Transverse colon (tissue), 4 donors: ENCODE measurements around the gene SEPTIN14. TPM values are rescaled to one million over a fixed set of nuclear protein-coding genes. Genes with fewer than 3 reads are reported as not detected.
"Not testable (repeated sequence)": the region's sequence is repeated elsewhere in the genome, so short reads cannot be mapped to it uniquely, and the experiment has no call there.

Experiments
- DNase-seq: peaks from one replicate; pipeline ENCODE4 v3.0.0-alpha.2; 2019
- H3K27ac ChIP-seq, 4 donors: fragments of 200-600 bp; sonication (generic); 2 replicates each; pipeline ENCODE4 v1.5.1; 2016 to 2018; ENCODE audit warnings: inconsistent platforms in 4 of 4
- H3K27me3 ChIP-seq: fragments of 200-600 bp; sonication (generic); 2 replicates; pipeline ENCODE4 v1.5.1; 2017; ENCODE audit warnings: inconsistent platforms
- H3K36me3 ChIP-seq, 4 donors: fragments of 200-600 bp; sonication (generic); 2 replicates each; pipeline ENCODE4 v1.5.1; 2017 to 2019; ENCODE audit warnings: inconsistent platforms in 4 of 4
- H3K4me1 ChIP-seq, 4 donors: fragments of 200-600 bp; sonication (generic); 2 replicates each; pipeline ENCODE4 v1.5.1; 2017 to 2020; ENCODE audit warnings: inconsistent platforms in 4 of 4
- H3K4me3 ChIP-seq, 4 donors: fragments of 200-600 bp; sonication (generic); 1 replicate in 1 of 4; 2 replicates in 3 of 4; pipeline versions ENCODE4 v1.5.1 to v1.6.1; 2017 to 2019; ENCODE audit warnings: inconsistent platforms in 4 of 4
- H3K9me3 ChIP-seq, 2 donors: fragments of 200-600 bp; sonication (generic); 2 replicates each; pipeline ENCODE4 v1.5.1; 2017 to 2019; ENCODE audit warnings: inconsistent platforms in 2 of 2
- EP300 ChIP-seq: sonication (generic); formaldehyde crosslinking; IDR thresholded peaks from one replicate; pipeline ENCODE4 v1.6.1; 2017; ENCODE audit warnings: antibody characterized with exemption, low read depth
- POLR2A ChIP-seq: fragments of 450-650 bp; IDR thresholded peaks from one replicate; pipeline ENCODE4 v1.6.1; 2016; ENCODE audit warnings: antibody characterized with exemption, mild to moderate bottlenecking, moderate library complexity
- POLR2AphosphoS5 ChIP-seq, 3 donors: sonication (generic); formaldehyde crosslinking; IDR thresholded peaks; one replicate each; pipeline ENCODE4 v1.6.1; 2016; ENCODE audit warnings: antibody characterized with exemption in 3 of 3
- WGBS, 2 donors: methylation state at CpG; one replicate each; pipeline ENCODE4 v1.1.5; 2018; ENCODE audit warnings: low coverage in 1 of 2; 5-methylcytosine and 5-hydroxymethylcytosine counted together
- in situ Hi-C, 4 donors: fragments of 200-750 bp; cut with MboI; loops; one replicate each; pipeline versions ENCODE4 v1.15.0 to v1.15.1; 2017; ENCODE audit warnings: low sequenced_read_pairs in 3 of 4, low pct_ligation_motif_present in 1 of 4, low pct_unique_long_range_greater_than_20kb in 1 of 4
- intact Hi-C: fragments of 100-400 bp; cut with DNase I; formaldehyde crosslinking; loops from one replicate; pipeline ENCODE4 v1.15.1; 2023; ENCODE audit warnings: low total_unique reads
- total RNA-seq, 4 donors: library from RNA; depleted of rRNA; stranded (reverse); fragments of >200 nt; gene quantifications; one replicate each; pipeline ENCODE4 v1.1.0, GENCODE V29; 2016
- TF ChIP-seq, protein P1 (sequence below), 5 experiments: fragments of 200-600 bp in 3 of 5; fragments of 450-650 bp in 2 of 5; sonication (generic) in 3 of 5; IDR thresholded peaks; 1 replicate in 2 of 5; 2 replicates in 3 of 5; pipeline ENCODE4 v1.5.1; 2016 to 2017; ENCODE audit warnings: antibody characterized with exemption in 5 of 5, inconsistent platforms in 3 of 5, mild to moderate bottlenecking in 2 of 5, moderate library complexity in 1 of 5

The SEPTIN14 gene
- total RNA-seq, 4 donors from 2014 or later, result not detected

DNA sequence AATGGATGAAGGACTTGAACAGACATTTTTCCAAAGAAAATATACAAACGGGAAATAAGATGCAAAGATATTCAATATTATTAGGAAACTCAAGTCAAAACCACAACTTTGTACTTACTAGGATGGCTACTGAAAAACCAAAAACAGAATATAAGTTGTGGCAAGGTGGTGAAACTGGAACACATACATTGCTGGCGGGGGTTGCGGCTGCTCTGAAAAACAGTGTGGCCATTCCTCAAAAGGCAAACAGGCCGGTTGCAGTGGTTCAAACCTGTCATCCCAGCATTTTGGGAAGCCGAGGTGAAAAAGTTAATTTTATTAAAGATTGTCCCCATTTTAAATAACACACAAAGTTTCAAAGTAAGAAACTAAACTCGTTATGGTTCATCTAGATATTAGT is 14.8 kb upstream of the SEPTIN14 start:
- H3K27me3 ChIP-seq, result no peaks in the 10 kb centered on the region
- no peaks in the 10 kb centered on the region for H3K9me3 ChIP-seq
- WGBS, 2 donors, result 74 to 90% methylated on average over 6 of the region's 6 CpGs
- intact Hi-C loops (no loop called here), in situ Hi-C loops (no loop called here)
- DNase-seq, result no peak
- no peak overlapping the region for H3K27ac ChIP-seq
- H3K4me3 ChIP-seq, result no peak overlapping the region
- no peaks in the 10 kb centered on the region for H3K36me3 ChIP-seq
- TF ChIP-seq POLR2A (no peak), POLR2AphosphoS5 (IDR thresholded peaks at IDR 0.05) (no peak)
- H3K4me1 ChIP-seq, result no peaks in the 10 kb centered on the region

DNA sequence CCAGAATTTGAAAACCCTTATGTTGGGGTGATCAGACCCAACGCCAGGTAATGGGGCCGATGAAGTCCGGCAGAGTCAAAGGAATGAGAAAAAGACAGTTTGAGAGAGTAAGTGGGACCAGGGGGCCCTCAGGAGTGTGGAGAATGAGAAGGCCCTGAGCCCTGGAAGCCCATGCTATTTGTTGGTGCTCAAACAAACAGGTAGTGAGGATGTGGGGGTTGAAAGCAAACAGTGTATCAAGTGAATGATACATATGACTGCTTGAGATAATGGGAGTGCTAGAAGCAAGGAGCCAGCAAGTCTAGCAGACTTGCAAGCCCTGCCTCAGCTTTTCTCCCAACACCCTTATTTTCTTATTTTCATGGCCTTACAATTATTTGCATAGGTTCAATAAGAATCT is 11.2 kb upstream of the SEPTIN14 start:
- Histone ChIP-seq H3K27me3 (no peaks in the 10 kb centered on the region), H3K9me3 (no peaks in the 10 kb centered on the region), H3K4me1 (no peaks in the 10 kb centered on the region), H3K36me3 (no peaks in the 10 kb centered on the region), H3K27ac (no peak overlapping the region), H3K4me3 (no peak overlapping the region)
- in situ Hi-C loops, result no loop called here
- intact Hi-C loops, result no loop called here
- 85 to 100% methylated on average over 3 of the region's 3 CpGs for WGBS, 2 donors
- no peak for DNase-seq
- TF ChIP-seq POLR2A (no peak), POLR2AphosphoS5 (IDR thresholded peaks at IDR 0.05) (no peak), EP300 (no peak)
- TF ChIP-seq, protein P1, sequence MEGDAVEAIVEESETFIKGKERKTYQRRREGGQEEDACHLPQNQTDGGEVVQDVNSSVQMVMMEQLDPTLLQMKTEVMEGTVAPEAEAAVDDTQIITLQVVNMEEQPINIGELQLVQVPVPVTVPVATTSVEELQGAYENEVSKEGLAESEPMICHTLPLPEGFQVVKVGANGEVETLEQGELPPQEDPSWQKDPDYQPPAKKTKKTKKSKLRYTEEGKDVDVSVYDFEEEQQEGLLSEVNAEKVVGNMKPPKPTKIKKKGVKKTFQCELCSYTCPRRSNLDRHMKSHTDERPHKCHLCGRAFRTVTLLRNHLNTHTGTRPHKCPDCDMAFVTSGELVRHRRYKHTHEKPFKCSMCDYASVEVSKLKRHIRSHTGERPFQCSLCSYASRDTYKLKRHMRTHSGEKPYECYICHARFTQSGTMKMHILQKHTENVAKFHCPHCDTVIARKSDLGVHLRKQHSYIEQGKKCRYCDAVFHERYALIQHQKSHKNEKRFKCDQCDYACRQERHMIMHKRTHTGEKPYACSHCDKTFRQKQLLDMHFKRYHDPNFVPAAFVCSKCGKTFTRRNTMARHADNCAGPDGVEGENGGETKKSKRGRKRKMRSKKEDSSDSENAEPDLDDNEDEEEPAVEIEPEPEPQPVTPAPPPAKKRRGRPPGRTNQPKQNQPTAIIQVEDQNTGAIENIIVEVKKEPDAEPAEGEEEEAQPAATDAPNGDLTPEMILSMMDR (IDR thresholded peaks at IDR 0.05), result no peak

DNA sequence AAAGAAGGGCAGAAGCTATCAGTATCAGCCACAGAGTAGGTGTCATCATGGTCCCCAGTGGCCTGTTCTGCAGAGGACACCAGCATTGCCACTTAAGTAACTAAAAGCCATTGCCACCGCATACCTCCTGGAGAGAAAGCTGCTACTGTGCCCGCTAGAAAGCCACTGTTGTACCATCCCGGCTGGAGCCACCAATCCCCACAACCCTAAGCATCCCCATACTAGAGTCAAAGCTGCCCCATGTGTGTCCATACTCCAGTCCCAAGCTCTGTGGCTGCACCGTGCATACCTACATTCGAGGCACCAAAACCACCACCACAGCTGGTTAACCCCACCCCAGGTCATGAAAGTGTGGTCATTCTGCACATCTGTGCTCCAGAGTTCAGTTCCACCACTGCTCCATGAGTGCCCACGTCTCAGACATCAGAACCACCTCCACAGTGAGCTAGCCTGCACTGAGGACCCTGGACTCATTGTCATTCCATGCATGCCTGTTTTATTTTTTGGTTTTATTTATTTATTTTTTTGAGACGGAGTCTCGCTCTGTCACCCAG is 9.5 kb upstream of the SEPTIN14 start:
- intact Hi-C loops, result no loop called here
- 65 to 85% methylated on average over 2 to 8 of the region's 8 CpGs for WGBS, 2 donors

DNA sequence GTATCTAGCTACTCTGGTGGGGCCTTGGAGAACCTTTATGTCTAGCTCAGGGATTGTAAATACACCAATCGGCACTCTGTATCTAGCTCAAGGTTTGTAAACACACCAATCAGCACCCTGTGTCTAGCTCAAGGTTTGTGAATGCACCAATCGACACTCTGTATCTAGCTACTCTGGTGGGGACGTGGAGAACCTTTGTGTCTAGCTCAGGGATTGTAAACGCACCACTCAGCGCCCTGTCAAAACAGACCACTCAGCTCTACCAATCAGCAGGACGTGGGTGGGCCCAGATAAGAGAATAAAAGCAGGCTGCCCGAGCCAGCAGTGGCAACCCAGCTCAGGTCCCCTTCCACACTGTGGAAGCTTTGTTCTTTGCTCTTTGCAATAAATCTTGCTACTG is 6.4 kb upstream of the SEPTIN14 start:
- H3K9me3 ChIP-seq, H3K4me1 ChIP-seq, H3K36me3 ChIP-seq, H3K27me3 ChIP-seq, in situ Hi-C loops, H3K27ac ChIP-seq, intact Hi-C loops, DNase-seq, H3K4me3 ChIP-seq: not testable (repeated sequence)
- WGBS, 2 donors, result 53% methylated on average over 6 of the region's 7 CpGs; no CpG with 5 or more reads in 1 of the 2 donors

More for the DNA sequence above, 9.5 kb upstream of the SEPTIN14 start:
- H3K4me1 ChIP-seq, result no peaks in the 10 kb centered on the region
- no peak for TF ChIP-seq POLR2A
- TF ChIP-seq, protein P1 (IDR thresholded peaks at IDR 0.05), result no peak
- TF ChIP-seq EP300, result no peak
- no peak for TF ChIP-seq POLR2AphosphoS5 (IDR thresholded peaks at IDR 0.05)
- in situ Hi-C loops, result no loop called here
- no peaks in the 10 kb centered on the region for H3K9me3 ChIP-seq
- DNase-seq, result no peak
- no peak overlapping the region for H3K4me3 ChIP-seq
- H3K36me3 ChIP-seq, result no peaks in the 10 kb centered on the region
- H3K27ac ChIP-seq, result no peak overlapping the region
- no peaks in the 10 kb centered on the region for H3K27me3 ChIP-seq

DNA sequence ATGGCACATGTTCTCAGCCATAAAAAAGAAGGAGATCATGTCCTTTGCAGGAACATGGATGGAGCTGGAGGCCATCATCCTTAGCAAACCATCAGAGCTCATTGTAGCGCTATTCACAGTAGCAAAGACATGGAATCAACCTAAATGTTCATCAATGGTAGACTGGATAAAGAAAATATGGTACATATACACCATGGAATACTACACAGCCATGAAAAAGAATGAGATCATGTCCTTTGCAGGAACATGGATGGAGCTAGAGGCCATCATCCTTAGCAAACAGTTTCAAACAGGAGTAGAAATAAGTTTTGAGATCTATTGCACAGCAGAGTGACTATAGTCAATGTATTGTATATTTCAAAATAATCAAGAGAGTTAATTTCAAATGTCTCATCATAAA is 17.4 kb downstream of the SEPTIN14 start:
- H3K27ac ChIP-seq, in situ Hi-C loops, intact Hi-C loops, H3K27me3 ChIP-seq, DNase-seq, H3K9me3 ChIP-seq, H3K4me3 ChIP-seq, H3K36me3 ChIP-seq, H3K4me1 ChIP-seq: not testable (repeated sequence)
- WGBS, 2 donors, result 81% methylated on average over 1 of the region's 1 CpG; no CpG with 5 or more reads in 1 of the 2 donors

DNA sequence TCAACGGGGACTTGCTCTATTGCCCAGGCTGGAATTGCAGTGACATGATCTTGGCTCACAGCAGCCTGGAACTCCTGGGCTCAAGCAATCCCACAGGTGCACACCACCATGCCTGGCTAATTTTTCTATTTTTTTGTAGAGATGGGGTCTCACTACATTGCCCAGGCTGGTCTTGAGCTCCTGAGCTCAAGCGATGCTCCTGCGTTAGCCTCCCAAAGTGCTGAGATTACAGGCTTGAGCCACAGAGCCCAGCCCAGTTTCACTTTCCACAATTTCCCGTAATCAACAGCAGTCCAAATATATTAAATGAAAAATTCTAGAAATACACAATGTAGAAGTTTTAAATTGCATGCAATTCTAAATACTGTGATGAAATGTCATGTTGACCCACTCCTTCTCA is 24.0 kb downstream of the SEPTIN14 start:
- no peak for DNase-seq
- no peaks in the 10 kb centered on the region for H3K9me3 ChIP-seq
- intact Hi-C loops (no loop called here), in situ Hi-C loops (no loop called here)
- no peak for TF ChIP-seq EP300
- no peak for TF ChIP-seq POLR2AphosphoS5 (IDR thresholded peaks at IDR 0.05)
- TF ChIP-seq, protein P1 (IDR thresholded peaks at IDR 0.05), result no peak
- TF ChIP-seq POLR2A, result no peak
- H3K4me1 ChIP-seq, result no peaks in the 10 kb centered on the region
- H3K4me3 ChIP-seq, result no peak overlapping the region
- 81 to 87% methylated on average over 3 to 4 of the region's 4 CpGs for WGBS, 2 donors
- no peaks in the 10 kb centered on the region for H3K36me3 ChIP-seq
- H3K27ac ChIP-seq, result no peak overlapping the region
- H3K27me3 ChIP-seq, result no peaks in the 10 kb centered on the region
